H1 (cell line): ENCODE results near the gene CYTH1. TPM values are rescaled to one million over a fixed set of nuclear protein-coding genes. Genes with fewer than 3 reads are reported as not detected.

Experiments
- ASH2L ChIP-seq: fragments of 200-600, 300-600 bp; sonication (generic); IDR thresholded peaks from one replicate; pipeline ENCODE4 v1.7.1; 2017; ENCODE audit warnings: low read length
- CEBPB ChIP-seq: IDR thresholded peaks from 2 replicates; pipeline ENCODE4 v1.6.1; 2012; ENCODE audit warnings: low read depth, low read length
- CHD1 ChIP-seq: IDR thresholded peaks from 2 replicates; pipeline ENCODE4 v1.6.1; 2012; ENCODE audit warnings: low read depth, low read length, improper control_type of control experiment
- CHD7 ChIP-seq: fragments of 300-600 bp; sonication (generic); IDR thresholded peaks from 2 replicates; pipeline ENCODE4 v1.7.1; 2012; ENCODE audit warnings: low read length, moderate library complexity, mild to moderate bottlenecking, inconsistent platforms; ENCODE audit not compliant: insufficient replicate concordance
- EGR1 ChIP-seq: IDR thresholded peaks from 2 replicates; pipeline ENCODE4 v1.6.1; 2011; ENCODE audit warnings: low read depth, low read length, borderline replicate concordance
- FOSL1 ChIP-seq: IDR thresholded peaks from 2 replicates; pipeline ENCODE4 v1.6.1; 2011; ENCODE audit warnings: mild to moderate bottlenecking, low read depth, low read length, moderate library complexity; ENCODE audit not compliant: insufficient read depth
- PHF8 ChIP-seq: fragments of 200-600 bp; sonication (generic); conservative IDR thresholded peaks from 2 replicates; pipeline ENCODE4 v1.7.1; 2012; ENCODE audit warnings: low read depth, mild to moderate bottlenecking, inconsistent platforms, low read length, moderate library complexity
- RXRA ChIP-seq: IDR thresholded peaks from 2 replicates; pipeline ENCODE4 v1.6.1; 2011; ENCODE audit warnings: low read depth, mild to moderate bottlenecking, low read length, moderate library complexity; ENCODE audit not compliant: insufficient read depth
- SIX5 ChIP-seq: IDR thresholded peaks from 2 replicates; pipeline ENCODE4 v1.6.1; 2011; ENCODE audit warnings: mild to moderate bottlenecking, low read depth, low read length
- SP4 ChIP-seq: IDR thresholded peaks from 2 replicates; pipeline ENCODE4 v1.6.1; 2012; ENCODE audit warnings: low read length, inconsistent platforms
- USF2 ChIP-seq: IDR thresholded peaks from 2 replicates; pipeline ENCODE4 v1.6.1; 2011; ENCODE audit warnings: low read length, improper control_type of control experiment
- polyA plus RNA-seq, 7 experiments: library from polyadenylated mRNA; depleted of rRNA in 3 of 7; stranded (reverse) in 5 of 7; unstranded in 2 of 7; fragments of >200 nt in 5 of 7; fragments of 200-250 nt in 2 of 7; gene quantifications; 1 replicate in 5 of 7; 2 replicates in 1 of 7; 4 replicates in 1 of 7; pipeline versions ENCODE4 v1.2.1 to v1.2.3, GENCODE V29; 2011 to 2013; ENCODE audit warnings: missing spikeins in 2 of 7, mixed read lengths in 2 of 7
- total RNA-seq: library from RNA; stranded (reverse); fragmentation: NEBNext Ultra II Directional; extraction: Animal tissue kit (Norgen Biotek cat#: 25700); gene quantifications from 2 replicates; pipeline ENCODE4 v1.2.1, GENCODE V29; 2021

The CYTH1 gene
- total and polyA plus RNA-seq, 2 of the 8 experiments (the other 6 are each of a cell fraction or from before 2014, with no cell fraction given), result 12.8 to 14.8 TPM

GRCh38 chr17:78658281-78658785, 123.7 kb downstream of the CYTH1 start (continued):
- TF ChIP-seq CHD7, result no peak
- TF ChIP-seq CHD1, result no peak
- no peak for TF ChIP-seq FOSL1
- no peak for TF ChIP-seq PHF8
- no peak for TF ChIP-seq SP4
- no peak for TF ChIP-seq SIX5
- TF ChIP-seq RXRA, result no peak
- no peak for TF ChIP-seq ASH2L
- no peak for TF ChIP-seq USF2
- TF ChIP-seq EGR1, result no peak
- no peak for TF ChIP-seq CEBPB
